NCI-H2196 treated with DMSO at 0.1 percent for 48 hours (cell line): Measurements from ENCODE around the gene FILIP1L.

Experiments
- DNase-seq: peaks from one replicate; lab custom pipeline; 2025; ENCODE audit not compliant: unreplicated experiment; lab: John Stamatoyannopoulos, UW

FILIP1L gene

DNA sequence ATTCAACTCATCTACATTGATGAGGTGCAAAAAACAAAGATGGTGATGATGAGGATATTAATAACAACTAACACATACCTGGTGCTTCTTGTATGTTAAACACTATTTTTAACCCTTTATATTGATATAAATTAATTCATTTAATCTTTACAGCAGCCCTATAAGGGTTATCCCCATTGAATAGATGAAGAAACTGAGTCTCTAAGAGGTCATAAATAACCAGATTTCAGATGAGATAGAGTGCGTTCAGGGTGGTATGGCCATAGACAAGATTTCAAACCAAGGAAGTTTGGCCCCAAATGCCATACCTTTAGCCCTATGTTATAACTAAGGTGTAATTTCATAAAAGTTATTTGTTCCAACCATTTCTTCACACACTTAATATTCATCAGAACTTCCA, 214.1 kb downstream of the FILIP1L start:
- DNase-seq, result no peak

DNA sequence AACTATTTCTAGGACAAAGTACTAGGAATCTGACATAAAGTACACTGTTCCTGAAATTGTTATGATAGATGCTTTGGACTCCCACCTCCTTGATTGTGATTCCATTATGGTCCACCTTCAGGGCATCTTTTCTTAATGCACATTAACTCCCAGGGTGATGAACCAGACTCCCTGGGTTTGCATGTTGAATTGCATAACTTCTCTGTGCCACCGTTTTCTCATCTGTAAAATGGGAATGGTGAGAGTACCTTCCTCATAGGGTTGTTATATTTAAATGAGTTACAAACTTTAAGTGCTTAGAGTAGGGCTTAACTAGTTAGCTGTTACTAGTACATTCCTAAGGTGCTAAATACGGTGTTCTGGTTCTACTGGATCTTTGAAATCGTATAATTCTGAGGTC, 214.7 kb downstream of the FILIP1L start:
- no peak for DNase-seq

- DNase-seq, result no peak
These were observed 217.8 kb downstream of the FILIP1L start for GRCh38 chr3:99896482-99896881.

GRCh38 chr3:99895703-99896441, 218.4 kb downstream of the FILIP1L start:
- no peak for DNase-seq

DNA sequence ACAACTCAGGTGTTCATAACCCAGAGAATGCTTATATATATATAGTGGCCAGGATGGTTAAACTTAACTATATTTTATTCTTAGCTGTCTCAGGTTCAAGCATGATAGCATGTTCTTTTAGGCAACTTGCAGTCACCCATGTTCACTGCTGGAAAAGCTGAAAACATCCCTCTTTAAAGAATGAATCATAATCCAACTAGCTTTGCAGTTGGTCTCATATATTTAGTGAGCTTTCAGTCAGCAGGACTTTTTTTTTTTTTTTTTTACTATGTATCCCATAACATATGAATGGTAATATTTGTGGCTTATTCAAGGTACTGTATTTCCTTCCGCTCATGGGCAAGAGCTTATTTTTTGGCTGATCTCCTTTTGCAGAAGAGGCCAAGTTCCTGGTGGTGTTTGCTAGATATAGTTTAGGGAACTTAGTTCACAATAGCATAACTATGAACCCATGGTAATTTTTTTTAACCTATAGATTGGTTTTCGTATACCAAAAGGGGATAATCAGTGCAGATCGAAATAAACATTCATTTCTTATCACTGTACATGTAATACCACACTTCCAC, 219.1 kb downstream of the FILIP1L start:
- DNase-seq, result no peak

DNA sequence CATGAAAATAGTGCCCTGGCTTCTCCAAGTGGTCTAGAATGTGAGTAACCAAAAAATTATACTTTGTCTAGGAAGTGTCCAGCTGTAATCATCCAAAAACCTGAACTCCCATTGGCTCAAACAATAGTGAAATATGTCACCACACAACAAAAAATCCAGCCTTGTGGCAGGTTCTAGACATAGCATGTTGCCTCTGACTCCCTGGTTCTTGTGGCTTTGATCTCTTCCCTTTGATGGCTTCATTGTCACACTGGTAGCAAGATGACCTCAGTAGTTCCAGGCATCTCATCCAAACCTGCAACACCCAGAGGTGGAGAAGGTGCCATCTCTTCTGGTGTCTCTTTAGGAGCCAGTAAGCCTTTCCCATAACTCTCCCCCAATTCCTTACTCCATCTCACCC, 222.0 kb downstream of the FILIP1L start:
- no peak for DNase-seq

DNA sequence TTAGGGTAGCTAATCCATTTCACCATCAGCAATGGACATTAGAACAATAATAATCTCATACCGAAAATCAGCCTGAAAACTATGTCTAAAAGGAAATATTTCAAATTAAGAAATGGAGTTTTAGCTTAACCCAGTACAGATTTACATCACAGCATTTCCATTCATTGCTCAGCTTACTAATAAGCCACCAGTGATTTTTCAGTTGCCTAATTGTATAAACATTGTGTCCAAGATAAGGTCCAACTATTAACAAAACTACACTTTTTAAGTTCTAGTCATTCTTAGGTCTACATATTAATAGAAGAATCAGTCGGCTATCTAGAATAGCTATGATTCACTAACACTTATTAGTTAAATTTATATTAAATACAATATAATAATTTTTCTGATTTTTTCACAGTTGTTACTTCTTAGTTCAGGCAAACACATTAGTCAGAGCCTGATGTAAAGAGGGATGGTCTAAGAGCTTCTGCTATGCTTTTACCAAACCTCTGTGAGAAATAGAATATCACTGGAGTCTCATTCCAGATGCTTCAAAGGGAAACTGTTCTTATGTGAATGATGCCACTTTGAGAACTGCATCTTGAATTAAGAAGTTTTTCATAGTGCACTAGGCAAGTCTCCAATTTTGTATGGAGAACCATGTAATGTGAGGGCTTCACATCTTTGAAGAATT, 222.6 kb downstream of the FILIP1L start:
- no peak for DNase-seq

DNA sequence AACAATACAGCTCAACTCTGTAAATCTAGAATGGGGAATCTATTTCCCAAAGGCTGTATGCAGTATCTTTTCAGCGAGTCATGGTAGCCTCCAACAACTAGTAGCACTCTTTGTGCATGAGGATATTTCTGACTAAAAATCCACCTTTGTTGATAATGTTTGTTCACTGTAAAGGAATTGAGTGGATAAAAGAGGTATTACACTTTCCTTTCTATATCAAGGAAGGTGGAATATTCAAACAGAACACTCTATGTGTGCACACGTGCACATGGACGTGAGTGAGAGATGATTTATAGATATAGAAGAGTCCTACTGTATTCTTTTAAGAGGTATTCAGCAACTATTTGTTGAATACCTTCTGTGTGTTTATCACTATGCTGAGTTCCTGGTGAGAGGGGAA, 228.4 kb downstream of the FILIP1L start:
- DNase-seq, result no peak

DNA sequence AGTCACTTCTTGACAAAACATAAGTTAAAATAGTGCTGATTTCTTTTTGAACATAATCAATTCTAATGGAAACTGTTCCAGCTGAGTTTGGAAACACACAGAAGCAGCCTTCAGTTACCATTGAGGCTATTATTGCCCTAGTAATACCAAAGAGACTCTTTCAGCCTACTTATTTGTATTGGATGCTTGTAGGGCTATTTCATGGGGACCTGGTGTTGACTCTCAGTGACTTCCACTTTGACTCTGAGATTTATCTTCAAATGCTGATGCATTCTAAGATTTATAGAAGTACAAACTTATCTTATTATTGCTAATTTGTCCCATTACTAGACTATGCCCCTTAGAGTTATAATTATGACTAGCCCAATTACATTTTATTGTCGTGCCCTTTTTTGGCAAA, 229.2 kb downstream of the FILIP1L start:
- DNase-seq, result no peak

DNA sequence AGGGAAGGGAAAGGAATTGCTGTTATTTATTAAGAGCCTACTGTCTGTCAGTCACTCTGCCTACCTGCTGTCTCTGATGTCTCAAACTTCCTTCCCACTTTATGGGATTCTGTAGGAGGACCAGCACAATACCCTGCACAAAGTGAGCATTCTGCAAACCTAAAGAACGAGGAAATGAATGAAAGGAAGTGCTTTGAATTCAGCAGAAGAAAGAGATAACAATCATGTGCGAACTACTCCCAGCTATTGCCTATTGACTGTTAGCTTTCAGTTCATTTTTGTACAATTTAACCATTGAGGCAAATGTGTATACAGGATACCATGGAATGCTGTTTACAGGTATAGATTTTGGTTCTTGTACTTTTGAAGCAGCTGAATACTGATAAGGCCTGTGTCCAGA, 229.8 kb downstream of the FILIP1L start:
- DNase-seq, result no peak

- no peak for DNase-seq
These were observed 230.6 kb downstream of the FILIP1L start for GRCh38 chr3:99883693-99884092.

DNA sequence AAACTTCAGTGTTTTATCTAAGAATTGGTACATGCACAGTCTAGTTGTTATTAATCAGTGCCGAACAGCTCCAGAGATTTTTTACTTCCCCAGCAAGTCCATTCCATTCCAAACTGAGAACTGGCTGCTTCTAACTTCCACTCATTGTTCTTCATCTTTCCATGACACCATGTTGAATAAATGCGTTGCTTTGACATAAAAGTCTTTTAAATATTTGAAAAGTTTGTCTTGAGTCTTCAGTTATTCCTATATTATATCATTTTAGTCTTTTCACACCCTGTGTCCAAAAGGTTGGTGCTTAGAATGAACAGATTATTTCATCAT, 231.2 kb downstream of the FILIP1L start:
- no peak for DNase-seq

GRCh38 chr3:99882436-99883137, 231.7 kb downstream of the FILIP1L start:
- no peak for DNase-seq

GRCh38 chr3:99881121-99881524, 233.2 kb downstream of the FILIP1L start:
- DNase-seq, result no peak

DNA sequence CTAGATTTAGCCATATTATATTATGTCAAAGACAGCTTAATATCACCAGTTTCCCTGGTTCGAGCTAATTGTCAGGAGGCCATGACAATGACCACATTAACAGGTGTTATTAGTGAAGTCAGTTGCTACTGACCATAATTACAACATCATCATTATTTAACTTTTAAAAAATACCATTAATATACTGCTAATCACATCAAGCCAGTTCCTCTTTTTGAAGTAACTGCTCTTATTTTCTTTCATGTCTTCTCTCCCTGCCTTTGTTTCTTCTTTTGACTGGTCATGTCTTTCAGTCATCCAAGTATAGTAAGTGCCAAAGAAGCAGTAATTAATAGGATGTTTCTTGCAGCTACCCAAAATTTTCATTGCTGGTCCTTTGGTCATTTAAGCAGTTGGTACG, 235.0 kb downstream of the FILIP1L start:
- no peak for DNase-seq

DNA sequence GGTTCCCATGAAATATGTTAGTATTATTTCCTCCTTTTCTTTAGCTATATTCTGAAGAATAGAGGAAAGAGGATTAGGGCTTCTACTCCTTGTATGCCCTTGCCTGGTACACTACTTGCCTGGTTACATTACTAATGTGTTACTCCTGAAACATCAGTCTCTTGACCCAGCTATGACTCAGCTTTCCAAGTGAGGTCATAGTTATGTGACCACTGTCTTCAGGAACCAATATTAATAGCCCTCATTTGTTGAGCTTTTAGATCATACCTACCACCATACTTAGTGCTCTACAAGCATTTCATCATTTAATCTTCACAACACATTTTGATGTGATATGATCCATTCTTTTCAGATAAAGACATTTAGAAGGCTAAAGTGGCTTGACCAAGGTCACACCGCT, 236.3 kb downstream of the FILIP1L start:
- DNase-seq, result no peak

- DNase-seq, result no peak
These were observed 237.2 kb downstream of the FILIP1L start for GRCh38 chr3:99877031-99877579.

GRCh38 chr3:99875929-99876841, 238.1 kb downstream of the FILIP1L start:
- DNase-seq, result no peak

- no peak for DNase-seq
These were observed 238.7 kb downstream of the FILIP1L start for GRCh38 chr3:99875581-99875928.

DNA sequence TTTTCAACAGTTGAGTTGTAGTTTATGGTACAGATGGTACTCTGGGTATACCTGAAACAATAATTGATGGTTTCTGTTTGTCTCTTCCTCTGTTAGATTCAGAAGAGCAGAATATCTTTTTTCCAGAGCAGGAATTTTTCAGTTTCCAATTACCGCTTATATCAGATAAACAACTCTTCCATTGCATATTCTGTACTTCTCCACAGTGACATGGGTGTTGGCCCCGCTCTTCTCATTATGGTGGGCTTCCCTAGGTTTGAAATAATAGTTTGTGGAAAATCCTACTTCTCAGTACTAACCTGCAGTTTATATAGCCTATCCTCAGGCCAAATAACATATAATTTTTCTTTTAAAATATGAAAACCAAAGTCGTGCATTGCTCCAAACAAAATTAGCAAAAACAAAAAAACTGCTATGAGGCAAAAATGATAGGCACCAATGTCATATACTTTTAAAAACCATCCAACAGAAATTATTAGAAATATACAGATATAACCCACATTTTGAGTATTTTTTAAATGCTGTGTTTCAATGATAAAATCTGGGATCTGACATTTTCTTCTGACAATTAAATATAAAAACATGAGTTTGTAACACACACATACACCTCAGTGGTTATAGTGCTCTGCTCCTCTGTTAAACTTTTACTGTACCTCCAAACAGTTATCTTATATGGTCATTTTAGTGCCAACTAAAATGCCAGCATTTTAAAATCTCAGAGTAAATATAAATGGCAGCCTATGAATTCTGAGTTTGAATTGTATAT, 239.9 kb downstream of the FILIP1L start:
- no peak for DNase-seq
